Measurements from ENCODE around the gene AMDHD1.

AMDHD1 gene

GRCh38 chr12:95996034-95996658, 53.0 kb downstream of the AMDHD1 start, which contains the start of gene HAL:
Gene HAL (minus strand): TSS chr12:95996344. CDS start chr12:95995910, 434 bp downstream.
- no peak for DNase-seq

GRCh38 chr12:95997276-95997675, 54.1 kb downstream of the AMDHD1 start:
- DNase-seq, result no peak

GRCh38 chr12:95997911-95998510, 54.9 kb downstream of the AMDHD1 start:
- no peak for DNase-seq

GRCh38 chr12:95998611-95999286, 55.6 kb downstream of the AMDHD1 start:
- DNase-seq, result peak; percentile 67

GRCh38 chr12:95999484-95999883, 56.4 kb downstream of the AMDHD1 start:
- DNase-seq, result no peak

GRCh38 chr12:96000858-96001257, 57.7 kb downstream of the AMDHD1 start:
- no peak for DNase-seq

GRCh38 chr12:96006727-96007126, 63.6 kb downstream of the AMDHD1 start:
- no peak for DNase-seq

- DNase-seq, result no peak
Measured at GRCh38 chr12:96007729-96008128, 64.6 kb downstream of the AMDHD1 start.

GRCh38 chr12:96014943-96015599, 71.9 kb downstream of the AMDHD1 start:
- DNase-seq, result no peak

GRCh38 chr12:96015672-96016071, 72.5 kb downstream of the AMDHD1 start:
- DNase-seq, result no peak

Data from NCI-H2029 treated with DMSO at 0.1 percent for 48 hours (cell line).